HepG2 (cell line): ENCODE data around the gene DCAKD. TPM values are rescaled to one million over a fixed set of nuclear protein-coding genes. Genes with fewer than 3 reads are reported as not detected.

Experiments
- AHR ChIP-seq: IDR thresholded peaks from 2 replicates; pipeline ENCODE4 v1.6.1; 2018; ENCODE audit warnings: missing genetic modification reagents, missing compliant biosample characterization
- ESRRA ChIP-seq: sonication (generic); formaldehyde crosslinking; IDR thresholded peaks from 2 replicates; pipeline ENCODE4 v1.5.1; 2020; ENCODE audit warnings: mild to moderate bottlenecking, low read depth, missing genetic modification reagents
- FOXA3 ChIP-seq: IDR thresholded peaks from 2 replicates; pipeline ENCODE4 v1.6.1; 2016; ENCODE audit warnings: missing genetic modification reagents, missing compliant biosample characterization
- FOXP4 ChIP-seq: sonication (generic); formaldehyde crosslinking; IDR thresholded peaks from 2 replicates; pipeline ENCODE4 v1.4.0; 2020; ENCODE audit warnings: missing genetic modification reagents
- GATAD2A ChIP-seq: IDR thresholded peaks from 2 replicates; pipeline ENCODE4 v1.6.1; 2016
- MTA1 ChIP-seq: sonication (generic); formaldehyde crosslinking; IDR thresholded peaks from 2 replicates; pipeline ENCODE4 v1.4.0; 2020; ENCODE audit warnings: missing genetic modification reagents, mild to moderate bottlenecking, borderline replicate concordance
- PHF21A ChIP-seq: sonication (generic); formaldehyde crosslinking; IDR thresholded peaks from 2 replicates; pipeline ENCODE4 v1.5.0; 2020; ENCODE audit warnings: mild to moderate bottlenecking, missing genetic modification reagents
- PITX1 ChIP-seq: sonication (generic); formaldehyde crosslinking; IDR thresholded peaks from 2 replicates; pipeline ENCODE4 v1.5.1; 2020; ENCODE audit warnings: mild to moderate bottlenecking, missing genetic modification reagents
- RFXAP ChIP-seq: sonication (generic); formaldehyde crosslinking; IDR thresholded peaks from 2 replicates; pipeline ENCODE4 v1.4.0; 2020; ENCODE audit warnings: missing genetic modification reagents, borderline replicate concordance
- RXRA ChIP-seq: sonication (generic); formaldehyde crosslinking; IDR thresholded peaks from 2 replicates; pipeline ENCODE4 v1.5.1; 2020; ENCODE audit warnings: missing genetic modification reagents
- SAP130 ChIP-seq: IDR thresholded peaks from 2 replicates; pipeline ENCODE4 v1.6.1; 2016; ENCODE audit warnings: low read depth
- SOX6 ChIP-seq, 2 experiments: fragments of 450-650 bp in 1 of 2; sonication (generic) in 1 of 2; formaldehyde crosslinking in 1 of 2; IDR thresholded peaks; 2 replicates each; pipeline versions ENCODE4 v1.4.0 to v1.6.1; 2017 to 2020; ENCODE audit warnings: antibody characterized with exemption in 1 of 2, mild to moderate bottlenecking in 1 of 2, missing genetic modification reagents in 1 of 2
- ZBTB7A ChIP-seq: sonication (generic); formaldehyde crosslinking; IDR thresholded peaks from 2 replicates; pipeline ENCODE4 v1.8.0; 2022; ENCODE audit warnings: mild to moderate bottlenecking, missing genetic modification reagents
- ZNF670 ChIP-seq: sonication (generic); formaldehyde crosslinking; IDR thresholded peaks from 2 replicates; pipeline ENCODE4 v1.8.0; 2022; ENCODE audit warnings: mild to moderate bottlenecking, missing genetic modification reagents, borderline replicate concordance
- ZNF740 ChIP-seq: sonication (generic); formaldehyde crosslinking; IDR thresholded peaks from 2 replicates; pipeline ENCODE4 v1.4.0; 2020; ENCODE audit warnings: missing genetic modification reagents
- ZNF75D ChIP-seq: sonication (generic); formaldehyde crosslinking; IDR thresholded peaks from 2 replicates; pipeline ENCODE4 v1.8.1; 2023; ENCODE audit warnings: missing genetic modification reagents, mild to moderate bottlenecking, borderline replicate concordance
- ZNF773 ChIP-seq: sonication (generic); formaldehyde crosslinking; IDR thresholded peaks from 2 replicates; pipeline ENCODE4 v1.4.0; 2020; ENCODE audit warnings: missing genetic modification reagents, borderline replicate concordance
- polyA plus RNA-seq, 8 experiments: library from polyadenylated mRNA; depleted of rRNA in 3 of 8; stranded (reverse) in 7 of 8; unstranded in 1 of 8; fragments of >200 nt; fragmentation: Illumina TruSeq in 4 of 8; extraction: Trizol in 4 of 8; gene quantifications; 2 replicates each; pipeline versions ENCODE4 v1.2.1 to v1.2.3, GENCODE V29; 2011 to 2016; ENCODE audit warnings: low read depth in 4 of 8, missing spikeins in 1 of 8, mixed read lengths in 1 of 8; ENCODE audit not compliant: insufficient read depth in 1 of 8
- total RNA-seq, 5 experiments: library from RNA; depleted of rRNA; stranded (reverse); fragments of >200 nt; fragmentation: Illumina TruSeq; extraction: Trizol; gene quantifications; 2 replicates each; pipeline ENCODE4 v1.2.3, GENCODE V29; 2016; ENCODE audit warnings: low read depth in 1 of 5
- TF ChIP-seq, protein P1 (sequence below): sonication (generic); formaldehyde crosslinking; IDR thresholded peaks from 2 replicates; pipeline ENCODE4 v1.4.0; 2020; ENCODE audit warnings: mild to moderate bottlenecking, missing genetic modification reagents
- TF ChIP-seq, protein P2 (sequence below): sonication (generic); formaldehyde crosslinking; IDR thresholded peaks from 2 replicates; pipeline ENCODE4 v1.5.1; 2020; ENCODE audit warnings: missing genetic modification reagents, mild to moderate bottlenecking, borderline replicate concordance

Gene DCAKD
- total and polyA plus RNA-seq, 2 of the 13 experiments (the other 11 are each of a cell fraction or from before 2014, with no cell fraction given) = 25.9 to 29.2 TPM

GRCh38 chr17:45030733-45031132, 20.7 kb downstream of the DCAKD start (continued):
- TF ChIP-seq, protein P1, sequence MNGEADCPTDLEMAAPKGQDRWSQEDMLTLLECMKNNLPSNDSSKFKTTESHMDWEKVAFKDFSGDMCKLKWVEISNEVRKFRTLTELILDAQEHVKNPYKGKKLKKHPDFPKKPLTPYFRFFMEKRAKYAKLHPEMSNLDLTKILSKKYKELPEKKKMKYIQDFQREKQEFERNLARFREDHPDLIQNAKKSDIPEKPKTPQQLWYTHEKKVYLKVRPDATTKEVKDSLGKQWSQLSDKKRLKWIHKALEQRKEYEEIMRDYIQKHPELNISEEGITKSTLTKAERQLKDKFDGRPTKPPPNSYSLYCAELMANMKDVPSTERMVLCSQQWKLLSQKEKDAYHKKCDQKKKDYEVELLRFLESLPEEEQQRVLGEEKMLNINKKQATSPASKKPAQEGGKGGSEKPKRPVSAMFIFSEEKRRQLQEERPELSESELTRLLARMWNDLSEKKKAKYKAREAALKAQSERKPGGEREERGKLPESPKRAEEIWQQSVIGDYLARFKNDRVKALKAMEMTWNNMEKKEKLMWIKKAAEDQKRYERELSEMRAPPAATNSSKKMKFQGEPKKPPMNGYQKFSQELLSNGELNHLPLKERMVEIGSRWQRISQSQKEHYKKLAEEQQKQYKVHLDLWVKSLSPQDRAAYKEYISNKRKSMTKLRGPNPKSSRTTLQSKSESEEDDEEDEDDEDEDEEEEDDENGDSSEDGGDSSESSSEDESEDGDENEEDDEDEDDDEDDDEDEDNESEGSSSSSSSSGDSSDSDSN (CRISPR knock-in tag) = peak; percentile 54
- TF ChIP-seq ZNF740 (CRISPR knock-in tag) = peak; percentile 91
- peak; percentile 97 for TF ChIP-seq RXRA
- TF ChIP-seq MTA1 (CRISPR knock-in tag) = peak; percentile 83; the same call in 1 of the 2 replicates
- TF ChIP-seq PITX1 (CRISPR knock-in tag) = 0 out of 2 replicates have a peak, but pooled peaks have one; percentile 13
- TF ChIP-seq ZNF670 (CRISPR knock-in tag) = peak; percentile 70; the same call in 1 of the 2 replicates
- TF ChIP-seq FOXP4 (CRISPR knock-in tag) = 0 out of 2 replicates have a peak, but pooled peaks have one; percentile 29
- TF ChIP-seq, protein P2, sequence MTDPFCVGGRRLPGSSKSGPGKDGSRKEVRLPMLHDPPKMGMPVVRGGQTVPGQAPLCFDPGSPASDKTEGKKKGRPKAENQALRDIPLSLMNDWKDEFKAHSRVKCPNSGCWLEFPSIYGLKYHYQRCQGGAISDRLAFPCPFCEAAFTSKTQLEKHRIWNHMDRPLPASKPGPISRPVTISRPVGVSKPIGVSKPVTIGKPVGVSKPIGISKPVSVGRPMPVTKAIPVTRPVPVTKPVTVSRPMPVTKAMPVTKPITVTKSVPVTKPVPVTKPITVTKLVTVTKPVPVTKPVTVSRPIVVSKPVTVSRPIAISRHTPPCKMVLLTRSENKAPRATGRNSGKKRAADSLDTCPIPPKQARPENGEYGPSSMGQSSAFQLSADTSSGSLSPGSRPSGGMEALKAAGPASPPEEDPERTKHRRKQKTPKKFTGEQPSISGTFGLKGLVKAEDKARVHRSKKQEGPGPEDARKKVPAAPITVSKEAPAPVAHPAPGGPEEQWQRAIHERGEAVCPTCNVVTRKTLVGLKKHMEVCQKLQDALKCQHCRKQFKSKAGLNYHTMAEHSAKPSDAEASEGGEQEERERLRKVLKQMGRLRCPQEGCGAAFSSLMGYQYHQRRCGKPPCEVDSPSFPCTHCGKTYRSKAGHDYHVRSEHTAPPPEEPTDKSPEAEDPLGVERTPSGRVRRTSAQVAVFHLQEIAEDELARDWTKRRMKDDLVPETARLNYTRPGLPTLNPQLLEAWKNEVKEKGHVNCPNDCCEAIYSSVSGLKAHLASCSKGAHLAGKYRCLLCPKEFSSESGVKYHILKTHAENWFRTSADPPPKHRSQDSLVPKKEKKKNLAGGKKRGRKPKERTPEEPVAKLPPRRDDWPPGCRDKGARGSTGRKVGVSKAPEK = peak; percentile 35; the same call in 1 of the 2 replicates
- no peak for TF ChIP-seq ZNF773 (CRISPR knock-in tag)
- peak; percentile 89 for TF ChIP-seq FOXA3 (CRISPR knock-in tag)
- TF ChIP-seq ESRRA (CRISPR knock-in tag) = no peak
- peak; percentile 76; the same call in 1 of the 2 replicates for TF ChIP-seq ZBTB7A (CRISPR knock-in tag)
- TF ChIP-seq SOX6 (IDR thresholded peaks at IDR 0.05) = no peak
- TF ChIP-seq SOX6 (CRISPR knock-in tag; IDR thresholded peaks at IDR 0.05) = peak; percentile 42
- TF ChIP-seq GATAD2A (CRISPR knock-in tag) = peak; percentile 77
- peak; percentile 52; the same call in 1 of the 2 replicates for TF ChIP-seq RFXAP (CRISPR knock-in tag)
- peak; percentile 26; the same call in 1 of the 2 replicates for TF ChIP-seq AHR (CRISPR knock-in tag)
- TF ChIP-seq SAP130 = peak; percentile 73; the same call in 1 of the 2 replicates
- no peak for TF ChIP-seq ZNF75D (CRISPR knock-in tag)
- TF ChIP-seq PHF21A = peak; percentile 41; the same call in 1 of the 2 replicates
